ENCODE data around the gene SNAPIN.
"Not testable (repeated sequence)": the region's sequence is repeated elsewhere in the genome, so short reads cannot be mapped to it uniquely, and the experiment has no call there.

SNAPIN gene

DNA sequence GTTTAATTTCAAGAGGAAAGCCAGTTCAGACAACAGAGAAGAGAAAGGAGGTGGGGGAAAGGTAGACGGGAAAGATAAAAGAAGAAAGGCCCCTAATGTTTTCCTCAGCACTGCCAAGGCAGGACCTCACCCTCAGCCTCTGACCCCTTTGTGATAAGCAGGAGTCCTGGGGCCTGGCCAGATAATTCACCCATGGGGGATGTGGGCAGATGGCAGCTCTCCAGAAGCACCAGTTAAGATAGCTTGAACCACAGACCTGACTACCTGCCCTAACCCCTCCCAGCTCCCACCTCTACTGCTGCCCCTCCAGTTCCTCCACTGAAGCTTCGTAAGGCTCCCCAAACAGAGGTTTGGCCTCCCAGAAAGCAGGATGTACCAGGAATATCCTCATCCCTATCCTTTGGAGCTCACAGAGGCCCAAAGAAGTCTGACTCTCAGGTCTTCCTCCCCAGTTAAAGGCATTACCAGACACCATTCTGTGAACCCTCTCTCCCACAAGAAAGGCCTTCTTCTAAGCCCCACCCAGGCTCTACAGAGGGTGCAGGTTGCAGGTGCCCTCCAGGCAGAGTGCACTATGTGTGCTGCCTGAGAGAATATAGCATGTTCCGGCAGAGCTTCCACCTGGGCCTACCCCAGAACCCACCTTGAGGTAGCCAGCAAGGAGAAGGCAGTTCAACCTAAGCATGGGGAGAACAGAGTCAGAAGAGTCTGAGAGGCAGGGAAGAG lies 9.2 kb upstream of the SNAPIN start:
- DNase-seq, result no peak

DNA sequence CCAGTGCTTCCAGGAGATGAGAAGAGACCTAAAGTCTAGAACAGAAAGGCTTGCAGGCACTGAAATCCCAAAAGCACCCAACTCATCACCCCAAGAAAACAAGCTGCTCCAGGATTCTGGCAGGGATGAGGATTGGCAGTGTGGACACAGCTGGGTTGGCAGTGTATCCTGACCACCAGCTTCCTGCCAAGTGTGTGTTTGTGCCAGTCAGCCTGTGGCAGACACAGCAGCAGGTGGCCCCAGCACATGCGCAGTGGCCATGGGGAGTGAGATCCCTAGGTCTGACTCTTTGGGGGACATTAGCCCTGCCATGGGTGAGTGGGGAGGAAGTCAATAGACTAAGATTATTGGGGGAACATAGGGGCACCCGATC lies 8.7 kb upstream of the SNAPIN start:
- DNase-seq, result peak; percentile 29

DNA sequence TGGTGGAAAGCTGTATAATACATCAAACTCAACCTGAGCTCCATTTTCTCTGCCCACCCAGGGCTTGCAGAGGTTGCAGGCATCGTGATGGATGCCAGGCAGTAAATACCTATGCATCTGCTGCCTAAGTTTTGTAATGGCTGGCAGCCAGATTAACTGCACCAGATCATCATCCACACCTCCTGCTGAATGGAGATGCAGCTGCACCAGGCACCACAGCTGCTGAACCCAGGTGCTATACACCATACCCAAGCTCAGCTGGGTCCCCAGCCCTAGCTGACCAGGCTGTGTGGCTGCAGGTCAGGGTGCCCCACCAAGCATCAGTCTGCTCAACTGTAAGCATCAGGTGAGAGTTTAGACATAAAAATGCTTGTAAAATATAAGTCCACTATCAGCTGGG lies 6.7 kb upstream of the SNAPIN start:
- DNase-seq, result no peak

DNA sequence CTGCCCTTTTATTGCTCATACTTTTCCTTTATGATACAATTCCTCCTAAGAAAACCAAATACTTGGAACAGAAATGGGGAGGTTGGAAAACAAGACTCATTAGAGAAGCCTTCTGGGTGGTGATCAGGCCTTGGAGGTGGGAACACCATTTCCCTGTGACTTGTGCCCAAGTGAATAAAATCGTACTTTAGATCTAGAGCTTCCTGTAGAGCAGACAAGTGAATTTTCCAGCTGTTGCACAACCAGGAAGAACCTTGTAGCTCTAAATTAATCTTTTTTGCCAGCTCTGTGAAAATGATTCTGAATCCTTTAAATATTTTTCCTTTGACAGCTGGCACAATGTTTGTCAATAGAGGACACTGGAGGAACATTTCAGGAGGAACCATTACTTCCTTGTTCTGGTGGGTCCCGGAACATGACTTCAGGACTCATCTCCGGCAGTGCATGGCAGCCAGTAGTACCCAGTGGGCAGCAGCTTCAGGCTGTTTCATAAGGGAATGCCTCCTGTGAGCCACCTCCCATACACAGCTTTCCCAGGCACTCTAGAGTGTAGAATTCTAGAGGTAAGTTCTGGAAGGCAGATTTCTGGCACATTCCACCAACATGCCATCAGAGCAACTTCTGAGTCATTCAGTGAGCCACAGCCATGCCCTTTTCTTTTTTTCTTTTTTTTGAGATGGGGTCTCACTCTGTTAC lies 5.5 kb upstream of the SNAPIN start:
- DNase-seq, result no peak

DNA sequence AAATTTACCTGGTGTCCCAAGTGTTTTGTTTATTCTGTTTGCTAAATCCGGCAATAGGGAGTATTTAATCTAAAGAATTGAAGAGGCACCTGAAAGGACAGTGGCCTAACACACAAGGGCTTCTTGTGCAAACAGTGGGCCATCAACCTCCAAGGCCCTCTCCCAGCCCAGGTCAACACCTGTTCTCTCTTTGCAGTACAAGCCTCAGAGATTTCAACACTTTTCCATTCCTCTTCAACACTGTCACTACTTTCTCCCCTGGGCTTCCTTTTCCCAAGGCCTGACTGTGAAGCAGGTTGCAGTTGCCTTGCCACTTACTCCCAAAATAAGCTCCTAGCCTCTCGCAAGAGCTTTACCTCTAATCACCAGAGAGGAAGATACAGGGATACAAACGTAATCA lies 3.2 kb upstream of the SNAPIN start:
- no peak for DNase-seq

- DNase-seq, result no peak
Measured at GRCh38 chr1:153659175-153659534, 652 bp downstream of the SNAPIN start.

GRCh38 chr1:153659656-153660055 lies 1.2 kb downstream of the SNAPIN start:
- DNase-seq, result no peak

DNA sequence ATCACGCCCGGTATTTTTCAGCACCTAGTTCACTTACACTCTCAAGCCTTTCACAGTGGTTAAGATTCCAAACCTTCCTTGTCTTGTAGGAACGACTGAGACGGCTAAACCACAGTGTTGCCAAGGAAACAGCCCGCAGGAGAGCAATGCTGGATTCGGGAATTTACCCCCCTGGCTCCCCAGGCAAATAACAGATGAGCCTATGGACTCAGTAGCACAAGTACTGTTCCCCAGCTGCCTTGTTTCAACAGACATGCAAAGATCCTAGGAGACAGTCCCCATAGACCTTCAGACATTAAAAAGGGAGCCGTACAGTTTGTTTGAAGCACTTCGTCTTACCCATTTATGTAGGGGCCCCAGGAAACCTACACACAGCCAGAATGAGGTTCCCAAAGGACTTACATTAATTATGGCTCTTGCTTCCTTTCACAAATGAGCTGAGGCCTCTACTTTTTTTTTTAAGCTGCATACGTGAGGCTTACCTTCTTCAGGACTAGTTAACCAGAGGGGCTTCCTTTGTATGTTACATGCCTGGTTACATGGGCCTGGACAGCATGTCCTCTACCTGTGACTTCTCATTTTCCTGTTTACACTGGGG lies 2.7 kb downstream of the SNAPIN start:
- DNase-seq, result no peak

GRCh38 chr1:153662269-153662668 lies 3.8 kb downstream of the SNAPIN start:
- DNase-seq, result no peak

DNA sequence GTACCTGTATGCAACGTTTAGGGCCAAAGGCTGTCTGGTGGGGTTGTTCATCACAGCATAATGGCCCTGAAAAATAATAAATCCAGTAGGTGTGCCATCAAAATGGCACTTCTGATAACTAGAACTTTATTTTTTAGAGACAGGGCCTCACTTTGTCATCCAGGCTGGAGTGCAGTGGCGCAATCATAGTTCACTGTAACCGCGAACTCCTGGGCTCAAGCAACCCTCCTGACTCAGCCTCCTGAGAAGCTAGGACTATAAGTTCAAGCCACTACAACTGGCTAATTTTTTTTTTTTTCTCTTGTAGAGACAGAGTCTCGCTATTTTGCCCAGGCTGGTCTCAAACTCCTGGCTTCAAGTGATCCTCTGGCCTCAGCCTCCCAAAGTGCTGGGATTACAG lies 4.7 kb downstream of the SNAPIN start:
- DNase-seq, result no peak

DNA sequence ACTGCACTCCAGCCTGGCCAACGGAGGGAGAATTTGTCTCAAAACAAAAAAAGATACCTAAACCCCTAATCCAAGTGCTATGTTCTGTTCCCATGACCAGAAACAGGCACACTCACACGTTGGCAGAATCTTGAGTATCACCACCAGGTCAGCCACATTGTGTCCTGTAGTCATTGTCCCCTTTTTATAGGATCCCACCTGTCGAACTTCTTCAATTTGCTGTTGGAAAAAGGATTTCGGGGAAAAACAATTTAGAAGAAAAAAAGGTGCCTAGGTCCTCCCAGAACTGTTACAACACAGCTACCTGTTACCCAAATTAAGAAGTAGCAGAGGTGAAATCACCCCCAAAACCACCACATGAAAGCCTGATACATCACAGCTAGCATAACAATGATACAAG lies 8.9 kb downstream of the SNAPIN start:
- DNase-seq, result no peak

DNA sequence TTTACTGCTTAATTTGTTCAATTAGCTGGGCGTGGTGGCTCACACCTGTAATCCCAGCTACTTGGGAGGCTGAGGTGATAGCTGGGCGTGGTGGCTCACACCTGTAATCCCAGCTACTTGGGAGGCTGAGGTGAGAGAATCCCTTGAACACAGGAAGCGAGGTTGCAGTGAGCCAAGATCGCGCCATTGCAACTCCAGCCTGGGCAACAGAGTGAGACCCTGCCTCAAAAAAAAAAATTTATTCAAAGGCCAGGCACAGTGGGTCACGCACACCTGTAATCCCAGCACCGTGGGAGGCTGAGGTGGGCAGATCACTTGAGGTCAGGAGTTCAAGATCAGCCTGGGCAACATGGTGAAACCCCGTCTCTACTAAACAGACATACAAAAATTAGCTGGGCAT lies 10.2 kb downstream of the SNAPIN start:
- not testable (repeated sequence) for DNase-seq

GRCh38 chr1:153669606-153670005 lies 11.1 kb downstream of the SNAPIN start:
- DNase-seq, result no peak

GRCh38 chr1:153670257-153670858 lies 11.9 kb downstream of the SNAPIN start:
- no peak for DNase-seq

DNA sequence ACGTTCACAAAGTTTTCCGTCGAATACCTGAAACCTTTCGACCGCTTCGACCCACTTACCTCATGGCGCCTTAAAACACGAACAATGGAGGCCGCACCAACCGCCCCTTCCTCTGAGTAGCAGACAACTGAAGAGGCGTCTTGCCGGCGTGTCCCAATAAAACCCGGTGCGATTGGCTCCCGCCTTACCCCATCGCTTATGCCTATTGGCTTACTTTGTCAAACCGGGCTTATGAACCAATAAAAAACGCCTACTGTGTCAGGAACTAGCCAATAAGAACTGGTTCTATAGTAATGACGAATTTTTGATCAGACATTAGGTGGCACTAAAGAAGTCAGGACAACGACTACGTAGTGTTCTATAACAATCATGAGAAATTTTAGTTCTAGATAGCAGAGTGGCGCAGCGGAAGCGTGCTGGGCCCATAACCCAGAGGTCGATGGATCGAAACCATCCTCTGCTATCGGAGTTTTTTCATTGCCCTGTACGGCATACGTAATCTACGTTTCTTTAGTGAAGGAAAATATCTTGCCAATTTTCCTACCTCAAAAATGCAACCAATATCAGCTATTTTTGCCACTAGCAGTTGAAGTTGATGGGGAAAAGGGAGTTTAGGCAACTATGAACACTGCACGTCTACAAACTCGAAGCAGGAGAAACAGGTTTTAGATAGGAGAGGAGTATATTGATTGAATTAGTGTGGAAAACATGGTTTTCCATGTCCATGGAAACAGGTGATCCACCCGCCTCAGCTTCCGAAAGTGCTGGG lies 12.5 kb downstream of the SNAPIN start, which contains the start of gene ILF2:
ILF2 (minus strand) TSS at position 135 of the 769 bp plus-strand sequence; CDS start at position 64, 71 bp downstream.
- DNase-seq, result peak; percentile 100

DNA sequence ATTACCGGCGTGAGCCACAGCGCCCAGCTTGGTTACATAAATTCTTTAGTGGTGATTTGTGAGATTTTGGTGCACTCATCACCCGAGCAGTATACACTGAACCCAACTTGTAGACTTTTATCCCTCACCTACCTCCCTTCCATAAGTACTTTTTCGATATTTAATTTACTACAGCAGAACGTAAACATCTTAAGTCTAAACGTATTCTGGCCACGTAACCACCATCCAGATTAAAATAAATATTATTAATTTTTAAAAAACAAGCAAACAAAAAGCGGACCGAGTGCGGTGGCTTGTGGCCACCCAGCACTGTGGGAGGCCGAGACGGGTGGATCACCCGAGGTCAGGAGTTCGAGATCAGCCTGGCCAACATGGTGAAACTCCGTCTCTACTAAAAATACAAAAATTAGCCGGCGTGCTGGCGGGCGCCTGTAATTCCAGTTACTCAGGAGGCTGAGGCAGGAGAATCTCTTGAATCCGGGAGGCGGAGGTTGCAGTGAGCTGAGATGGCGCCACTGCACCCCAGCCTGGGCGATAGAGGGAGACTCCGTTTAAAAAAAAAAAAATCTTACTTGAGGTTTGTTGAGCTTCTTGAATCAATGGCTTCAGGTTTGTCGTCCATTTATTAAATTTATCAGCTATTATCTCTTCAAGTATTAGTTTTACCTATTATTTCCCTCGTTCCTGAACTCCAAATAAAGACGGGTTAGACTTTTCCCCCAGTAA lies 13.3 kb downstream of the SNAPIN start:
- peak; percentile 79 for DNase-seq

- no peak for DNase-seq
Measured at GRCh38 chr1:153673511-153673910, 15.0 kb downstream of the SNAPIN start.

DNA sequence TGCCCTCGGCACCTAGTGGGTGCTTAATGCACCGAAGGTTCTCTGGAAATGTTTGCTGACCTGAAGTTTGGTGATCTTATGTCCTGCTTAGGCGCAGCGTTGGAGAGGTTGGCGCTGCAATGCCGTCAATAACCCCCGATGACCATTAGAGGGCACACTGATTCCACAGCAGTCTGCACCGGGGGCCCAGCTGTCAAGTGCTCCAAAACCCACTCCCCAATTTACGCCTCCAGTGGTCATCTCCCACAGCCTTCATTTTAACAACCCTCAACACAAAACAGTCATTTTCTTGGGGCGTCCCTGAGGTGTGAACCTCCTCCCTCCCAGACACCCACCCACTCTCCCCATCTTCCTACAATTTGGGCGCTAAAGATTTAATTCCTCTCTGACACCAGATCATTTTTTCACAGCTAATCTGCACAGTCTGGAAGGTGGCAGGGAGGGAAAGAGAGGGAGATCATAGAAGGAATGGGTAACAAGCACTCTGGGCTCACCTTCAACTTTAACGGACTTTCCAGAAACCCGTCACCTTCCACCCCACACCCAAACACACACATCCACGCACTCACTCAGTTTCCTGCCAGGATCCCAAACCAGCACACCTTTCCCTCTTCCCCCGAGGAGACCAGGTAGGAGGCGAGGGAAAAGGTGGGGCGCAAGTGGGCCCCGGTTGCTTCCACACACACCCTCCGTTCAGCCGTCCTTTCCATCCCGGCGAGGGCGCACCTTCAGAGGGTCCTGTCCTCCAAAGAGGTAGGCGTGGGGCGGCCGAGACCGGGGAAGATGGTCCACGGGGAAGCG lies 19.4 kb downstream of the SNAPIN start:
- DNase-seq, result peak; percentile 78

- peak; percentile 46 for DNase-seq
Measured at GRCh38 chr1:153678519-153679336, 20.2 kb downstream of the SNAPIN start, which contains the start of gene NPR1. Gene NPR1, plus strand, starts transcription at chr1:153678688. Its CDS starts 421 bp downstream, at chr1:153679109.

DNA sequence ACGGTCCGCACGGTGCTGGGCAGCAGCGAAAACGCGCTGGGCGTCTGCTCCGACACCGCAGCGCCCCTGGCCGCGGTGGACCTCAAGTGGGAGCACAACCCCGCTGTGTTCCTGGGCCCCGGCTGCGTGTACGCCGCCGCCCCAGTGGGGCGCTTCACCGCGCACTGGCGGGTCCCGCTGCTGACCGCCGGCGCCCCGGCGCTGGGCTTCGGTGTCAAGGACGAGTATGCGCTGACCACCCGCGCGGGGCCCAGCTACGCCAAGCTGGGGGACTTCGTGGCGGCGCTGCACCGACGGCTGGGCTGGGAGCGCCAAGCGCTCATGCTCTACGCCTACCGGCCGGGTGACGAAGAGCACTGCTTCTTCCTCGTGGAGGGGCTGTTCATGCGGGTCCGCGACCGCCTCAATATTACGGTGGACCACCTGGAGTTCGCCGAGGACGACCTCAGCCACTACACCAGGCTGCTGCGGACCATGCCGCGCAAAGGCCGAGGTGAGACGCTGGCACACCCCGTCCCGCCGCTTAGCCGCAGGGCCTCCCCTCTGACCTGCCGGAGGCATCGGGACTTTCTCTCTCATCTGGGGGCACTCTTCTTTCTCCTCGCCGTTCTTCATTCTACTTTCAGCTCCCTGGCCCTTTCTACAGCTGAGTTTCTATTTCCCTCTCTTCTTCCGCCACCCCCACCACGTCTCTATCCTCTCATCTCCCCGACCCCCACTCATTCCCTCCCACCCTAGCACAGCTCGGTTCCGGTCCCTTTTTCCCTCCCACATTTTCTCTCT lies 21.0 kb downstream of the SNAPIN start:
- DNase-seq, result no peak
